Measurements from ENCODE around the gene CLDND2. TPM values are rescaled to one million over a fixed set of nuclear protein-coding genes. Genes with fewer than 3 reads are reported as not detected.

The CLDND2 gene
- total and polyA plus RNA-seq, 10 of the 15 experiments (the other 5 are each of a cell fraction or from before 2014, with no cell fraction given) = 0.24 to 7.1 (median 1.8) TPM; not detected in 1

DNA sequence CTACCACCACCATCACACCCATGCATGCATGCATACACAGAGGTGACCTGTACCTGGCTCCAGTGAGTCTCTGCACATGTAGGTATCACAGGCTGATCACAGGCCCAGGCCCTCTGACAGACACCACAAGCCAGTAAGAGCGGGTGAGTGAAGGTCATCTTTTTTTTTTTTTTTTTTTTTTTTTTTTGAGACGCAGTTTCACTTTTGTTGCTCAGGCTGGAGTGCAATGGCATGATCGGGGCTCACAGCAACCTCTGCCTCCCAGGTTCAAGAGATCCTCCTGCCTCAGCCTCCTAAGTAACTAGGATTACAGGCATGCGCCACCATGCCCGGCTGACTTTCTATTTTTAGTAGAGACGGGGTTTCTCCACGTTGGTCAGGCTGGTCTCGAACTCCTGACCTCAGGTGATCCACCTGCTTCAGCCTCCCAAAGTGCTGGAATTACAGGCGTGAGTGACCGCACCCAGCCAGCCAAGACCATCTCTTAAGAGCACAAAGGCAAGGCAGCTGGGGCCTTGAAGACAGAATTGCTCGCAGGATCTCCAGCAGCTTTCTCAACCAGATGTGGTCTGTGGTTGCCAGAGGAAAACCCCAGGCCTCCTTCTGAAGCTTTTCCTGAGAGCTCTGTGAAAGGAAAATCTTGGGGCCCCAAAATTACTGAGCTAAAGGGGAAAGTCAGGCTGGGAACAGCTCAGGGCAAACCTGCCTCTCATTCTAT lies 6.9 kb upstream of the CLDND2 start (continued):
- TF ChIP-seq MEF2B (IDR thresholded peaks at IDR 0.05; ENCODE audit: partially characterized antibody, poor library complexity, severe bottlenecking) (peak; percentile 28), TAF1 (IDR thresholded peaks at IDR 0.05; ENCODE audit: borderline replicate concordance, low read depth, low read length) (no peak), RB1 (IDR thresholded peaks at IDR 0.05; ENCODE audit: borderline replicate concordance) (no peak), HDGF (IDR thresholded peaks at IDR 0.05) (no peak), TCF7 (IDR thresholded peaks at IDR 0.05; ENCODE audit: borderline replicate concordance) (no peak), USF2 (IDR thresholded peaks at IDR 0.05; ENCODE audit: borderline replicate concordance, low read depth, low read length) (no peak), JUNB (IDR thresholded peaks at IDR 0.05) (no peak), RAD51 (IDR thresholded peaks at IDR 0.05) (no peak), SIX5 (IDR thresholded peaks at IDR 0.05; ENCODE audit: low read depth, low read length, severe bottlenecking) (no peak), SMAD5 (IDR thresholded peaks at IDR 0.05; ENCODE audit: low read depth) (no peak), MYB (IDR thresholded peaks at IDR 0.05; ENCODE audit: borderline replicate concordance, low read depth, low read length) (no peak), NR2C2 (IDR thresholded peaks at IDR 0.05; ENCODE audit: borderline replicate concordance, control insufficient read depth, insufficient read length, low read depth) (no peak), TCF12 (IDR thresholded peaks at IDR 0.05; ENCODE audit: low read depth, low read length) (peak; percentile 51; the same call in 1 of the 2 replicates), DPF2 (IDR thresholded peaks at IDR 0.05) (peak; percentile 67; the same call in 1 of the 2 replicates), CHD2 (IDR thresholded peaks at IDR 0.05; ENCODE audit: borderline replicate concordance, low read depth, low read length) (no peak), NFIC (IDR thresholded peaks at IDR 0.05; ENCODE audit: low read depth, low read length) (peak; percentile 73; the same call in 1 of the 2 replicates), CEBPB (IDR thresholded peaks at IDR 0.05; ENCODE audit: borderline replicate concordance in 1 of 2, low read depth in 2 of 2, low read length in 2 of 2) (no peak), RUNX3 (IDR thresholded peaks at IDR 0.05; ENCODE audit: low read length) (peak; percentile 93), CREM (IDR thresholded peaks at IDR 0.05; ENCODE audit: low read depth) (peak; percentile 27; the same call in 1 of the 2 replicates), CBX5 (IDR thresholded peaks at IDR 0.05; ENCODE audit: low read depth) (no peak)
- TF ChIP-seq, protein P1, sequence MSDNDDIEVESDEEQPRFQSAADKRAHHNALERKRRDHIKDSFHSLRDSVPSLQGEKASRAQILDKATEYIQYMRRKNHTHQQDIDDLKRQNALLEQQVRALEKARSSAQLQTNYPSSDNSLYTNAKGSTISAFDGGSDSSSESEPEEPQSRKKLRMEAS (IDR thresholded peaks at IDR 0.05; ENCODE audit: low read depth, low read length) = no peak
- TF ChIP-seq, protein P2, sequence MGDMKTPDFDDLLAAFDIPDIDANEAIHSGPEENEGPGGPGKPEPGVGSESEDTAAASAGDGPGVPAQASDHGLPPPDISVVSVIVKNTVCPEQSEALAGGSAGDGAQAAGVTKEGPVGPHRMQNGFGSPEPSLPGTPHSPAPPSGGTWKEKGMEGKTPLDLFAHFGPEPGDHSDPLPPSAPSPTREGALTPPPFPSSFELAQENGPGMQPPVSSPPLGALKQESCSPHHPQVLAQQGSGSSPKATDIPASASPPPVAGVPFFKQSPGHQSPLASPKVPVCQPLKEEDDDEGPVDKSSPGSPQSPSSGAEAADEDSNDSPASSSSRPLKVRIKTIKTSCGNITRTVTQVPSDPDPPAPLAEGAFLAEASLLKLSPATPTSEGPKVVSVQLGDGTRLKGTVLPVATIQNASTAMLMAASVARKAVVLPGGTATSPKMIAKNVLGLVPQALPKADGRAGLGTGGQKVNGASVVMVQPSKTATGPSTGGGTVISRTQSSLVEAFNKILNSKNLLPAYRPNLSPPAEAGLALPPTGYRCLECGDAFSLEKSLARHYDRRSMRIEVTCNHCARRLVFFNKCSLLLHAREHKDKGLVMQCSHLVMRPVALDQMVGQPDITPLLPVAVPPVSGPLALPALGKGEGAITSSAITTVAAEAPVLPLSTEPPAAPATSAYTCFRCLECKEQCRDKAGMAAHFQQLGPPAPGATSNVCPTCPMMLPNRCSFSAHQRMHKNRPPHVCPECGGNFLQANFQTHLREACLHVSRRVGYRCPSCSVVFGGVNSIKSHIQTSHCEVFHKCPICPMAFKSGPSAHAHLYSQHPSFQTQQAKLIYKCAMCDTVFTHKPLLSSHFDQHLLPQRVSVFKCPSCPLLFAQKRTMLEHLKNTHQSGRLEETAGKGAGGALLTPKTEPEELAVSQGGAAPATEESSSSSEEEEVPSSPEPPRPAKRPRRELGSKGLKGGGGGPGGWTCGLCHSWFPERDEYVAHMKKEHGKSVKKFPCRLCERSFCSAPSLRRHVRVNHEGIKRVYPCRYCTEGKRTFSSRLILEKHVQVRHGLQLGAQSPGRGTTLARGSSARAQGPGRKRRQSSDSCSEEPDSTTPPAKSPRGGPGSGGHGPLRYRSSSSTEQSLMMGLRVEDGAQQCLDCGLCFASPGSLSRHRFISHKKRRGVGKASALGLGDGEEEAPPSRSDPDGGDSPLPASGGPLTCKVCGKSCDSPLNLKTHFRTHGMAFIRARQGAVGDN (IDR thresholded peaks at IDR 0.05) = no peak
- TF ChIP-seq, protein P3, sequence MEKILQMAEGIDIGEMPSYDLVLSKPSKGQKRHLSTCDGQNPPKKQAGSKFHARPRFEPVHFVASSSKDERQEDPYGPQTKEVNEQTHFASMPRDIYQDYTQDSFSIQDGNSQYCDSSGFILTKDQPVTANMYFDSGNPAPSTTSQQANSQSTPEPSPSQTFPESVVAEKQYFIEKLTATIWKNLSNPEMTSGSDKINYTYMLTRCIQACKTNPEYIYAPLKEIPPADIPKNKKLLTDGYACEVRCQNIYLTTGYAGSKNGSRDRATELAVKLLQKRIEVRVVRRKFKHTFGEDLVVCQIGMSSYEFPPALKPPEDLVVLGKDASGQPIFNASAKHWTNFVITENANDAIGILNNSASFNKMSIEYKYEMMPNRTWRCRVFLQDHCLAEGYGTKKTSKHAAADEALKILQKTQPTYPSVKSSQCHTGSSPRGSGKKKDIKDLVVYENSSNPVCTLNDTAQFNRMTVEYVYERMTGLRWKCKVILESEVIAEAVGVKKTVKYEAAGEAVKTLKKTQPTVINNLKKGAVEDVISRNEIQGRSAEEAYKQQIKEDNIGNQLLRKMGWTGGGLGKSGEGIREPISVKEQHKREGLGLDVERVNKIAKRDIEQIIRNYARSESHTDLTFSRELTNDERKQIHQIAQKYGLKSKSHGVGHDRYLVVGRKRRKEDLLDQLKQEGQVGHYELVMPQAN (conservative IDR thresholded peaks at IDR 0.05) = 0 out of 2 replicates have a peak, but pooled peaks have one; percentile 24
